GM18873 (cell line): ENCODE data around the gene VIL1.

Experiments
- ATAC-seq: cut with Tn5 transposase; IDR thresholded peaks from one replicate; pipeline ENCODE4 v1.9.1; 2021; ENCODE audit warnings: mild to moderate bottlenecking, moderate library complexity, moderate number of reproducible peaks; ENCODE audit not compliant: unreplicated experiment, low FRiP score

VIL1 gene

GRCh38 chr2:218418717-218419458 is at the start of gene VIL1:
Gene VIL1, plus strand, starts transcription at chr2:218419123. Its CDS starts 4,656 bp downstream, at chr2:218423779.
- ATAC-seq: no peak

GRCh38 chr2:218369330-218369729 is 49.6 kb upstream of the VIL1 start:
- ATAC-seq: no peak

DNA sequence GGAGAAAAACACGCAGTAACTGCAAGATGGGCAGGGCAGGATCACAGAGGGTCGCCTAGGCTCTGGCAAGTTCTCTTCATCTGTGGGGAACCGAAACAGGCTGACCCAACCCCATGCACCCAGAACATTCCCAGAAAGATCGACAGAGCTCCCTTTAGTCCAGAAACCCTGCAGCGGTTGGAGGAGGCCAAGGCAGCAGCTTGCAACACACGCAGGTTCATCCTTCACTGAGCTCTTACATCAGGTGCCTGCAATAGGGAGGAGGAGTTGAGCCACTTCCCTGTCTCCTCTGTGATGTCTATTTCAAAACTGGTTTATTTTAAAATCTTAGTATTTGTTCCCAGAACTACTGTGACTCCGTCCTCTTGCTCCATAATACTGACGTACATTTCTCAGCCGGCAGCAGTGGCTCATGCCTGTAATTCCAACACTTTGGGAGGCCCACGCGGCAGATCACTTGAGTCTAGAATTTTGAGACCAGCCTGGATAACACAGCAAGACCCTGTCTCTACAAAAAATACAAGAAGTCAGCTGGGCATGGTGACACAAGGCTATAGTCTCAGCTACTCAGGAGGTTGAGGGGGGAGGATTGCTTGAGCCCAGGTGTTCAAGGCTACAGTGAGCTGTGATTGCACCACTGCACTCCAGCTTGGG is 48.4 kb upstream of the VIL1 start:
- ATAC-seq: no peak

DNA sequence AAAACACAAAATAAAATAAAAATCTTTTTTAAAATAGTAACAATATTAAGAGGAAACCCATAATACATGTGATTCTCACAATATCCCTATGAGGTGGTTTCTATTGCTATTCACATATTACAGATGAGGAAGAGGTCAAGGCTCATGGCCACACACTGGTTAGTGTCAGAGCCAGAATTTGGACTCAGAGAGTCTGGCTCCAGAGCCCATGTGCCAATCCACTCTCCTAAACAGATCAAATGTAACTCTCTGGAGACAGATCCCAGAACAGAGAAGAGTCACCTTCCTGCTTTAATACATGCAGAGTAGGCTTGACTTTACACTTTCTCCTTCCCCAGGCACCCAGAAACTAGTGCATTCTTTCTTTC is 47.0 kb upstream of the VIL1 start:
- no peak for ATAC-seq

GRCh38 chr2:218374795-218375194 is 44.1 kb upstream of the VIL1 start:
- ATAC-seq: no peak

DNA sequence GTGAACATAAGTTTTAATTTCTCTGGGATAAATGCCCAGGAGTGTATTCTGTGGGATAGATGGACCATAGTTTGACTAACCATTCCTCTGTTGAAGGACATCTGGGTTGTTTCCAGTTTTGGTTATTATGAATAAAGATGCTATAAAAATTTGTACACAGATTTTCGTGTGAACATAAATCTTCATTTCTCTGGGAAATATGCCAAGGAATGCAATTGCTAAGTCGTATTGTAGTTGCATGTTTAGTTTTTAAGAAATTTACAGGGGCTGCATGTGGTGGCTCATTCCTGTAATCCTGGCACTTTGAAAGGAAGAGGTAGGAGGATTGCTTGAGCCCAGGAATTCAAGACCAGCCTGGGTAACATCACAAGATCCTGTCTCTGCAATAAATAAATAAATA is 43.7 kb upstream of the VIL1 start:
- no peak for ATAC-seq

DNA sequence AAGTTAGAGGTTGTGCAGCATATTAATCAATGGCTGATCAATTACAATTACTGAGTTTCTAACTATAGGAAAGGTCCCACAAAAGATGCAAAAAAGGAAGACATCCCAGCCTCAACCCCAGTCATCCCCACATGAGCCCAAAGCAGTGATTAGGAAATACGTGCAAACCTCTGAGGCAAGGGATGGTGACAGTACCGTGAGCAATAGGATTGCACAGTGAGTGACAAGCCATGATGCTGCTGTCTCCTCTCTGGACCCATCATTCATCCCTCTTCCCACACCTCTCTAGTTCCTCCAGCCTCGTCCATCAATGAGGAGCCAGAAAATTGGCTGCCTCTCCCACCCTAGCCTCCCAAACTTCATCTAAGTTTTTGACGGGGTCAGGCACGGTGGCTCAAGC is 40.9 kb upstream of the VIL1 start:
- ATAC-seq: no peak

DNA sequence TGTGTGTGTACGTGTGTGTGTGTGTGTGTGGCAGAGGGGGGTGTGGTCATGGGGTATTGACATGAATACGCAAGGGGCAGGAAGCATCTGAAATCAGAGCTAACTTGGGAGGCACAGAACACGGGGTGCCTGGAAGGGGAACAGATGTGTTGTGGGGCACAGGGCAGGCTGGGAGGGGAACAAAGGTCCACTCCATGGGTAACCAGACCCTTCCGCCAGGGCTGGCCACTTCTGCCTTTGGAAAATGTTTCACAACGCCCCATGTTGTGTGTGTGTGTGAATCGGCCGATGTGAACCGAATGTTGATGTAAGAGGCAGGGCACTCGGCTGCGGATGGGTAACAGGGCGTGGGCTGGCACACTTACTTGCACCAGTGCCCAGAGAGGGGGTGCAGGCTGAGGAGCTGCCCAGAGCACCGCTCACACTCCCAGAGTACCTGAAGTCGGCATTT is 37.0 kb upstream of the VIL1 start, which contains the start of gene SLC11A1:
Gene SLC11A1 (plus strand): TSS at position 358 of the 451 bp plus-strand sequence. CDS start 96 bp downstream, outside the sequence.
- no peak for ATAC-seq

- ATAC-seq: no peak
Measured at GRCh38 chr2:218382785-218383184, 36.1 kb upstream of the VIL1 start.

- ATAC-seq: no peak
Measured at GRCh38 chr2:218383892-218384519, 34.9 kb upstream of the VIL1 start.

- no peak for ATAC-seq
Measured at GRCh38 chr2:218384975-218385374, 33.9 kb upstream of the VIL1 start.

DNA sequence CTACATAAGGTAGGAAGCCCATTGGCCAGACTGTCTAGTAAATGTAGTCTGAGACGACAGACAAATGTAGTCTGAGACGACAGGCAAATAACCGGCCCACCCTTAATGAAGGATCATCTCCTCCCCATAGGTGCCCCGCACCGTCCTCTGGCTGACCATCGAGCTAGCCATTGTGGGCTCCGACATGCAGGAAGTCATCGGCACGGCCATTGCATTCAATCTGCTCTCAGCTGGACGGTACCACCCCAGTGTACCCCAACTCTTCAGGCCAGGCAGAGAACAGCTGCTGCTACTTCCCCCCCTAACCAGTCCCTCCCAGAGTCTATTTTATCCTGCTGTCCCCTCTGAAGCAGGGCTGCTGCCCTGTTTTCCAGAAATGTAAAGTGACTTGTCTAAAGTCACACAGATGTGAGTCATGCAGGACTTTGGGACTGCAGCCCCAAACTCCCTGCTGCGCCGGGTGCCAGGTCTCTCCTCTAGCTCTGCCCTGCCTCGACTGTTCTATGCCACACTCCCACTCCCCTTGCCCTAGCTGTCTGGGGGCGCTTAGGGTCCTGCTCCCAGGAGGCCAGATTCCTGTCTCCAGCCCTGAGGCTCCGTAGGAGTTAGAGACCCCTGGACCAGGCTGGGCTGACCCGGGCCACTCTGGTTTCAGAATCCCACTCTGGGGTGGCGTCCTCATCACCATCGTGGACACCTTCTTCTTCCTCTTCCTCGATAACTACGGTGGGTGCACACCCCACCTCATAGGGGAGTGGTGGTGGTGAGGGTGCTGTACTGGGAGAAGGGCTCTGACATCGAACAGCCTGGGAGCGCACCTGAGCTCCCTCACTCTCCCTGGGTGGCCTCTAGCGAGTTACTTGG is 32.2 kb upstream of the VIL1 start:
- no peak for ATAC-seq

DNA sequence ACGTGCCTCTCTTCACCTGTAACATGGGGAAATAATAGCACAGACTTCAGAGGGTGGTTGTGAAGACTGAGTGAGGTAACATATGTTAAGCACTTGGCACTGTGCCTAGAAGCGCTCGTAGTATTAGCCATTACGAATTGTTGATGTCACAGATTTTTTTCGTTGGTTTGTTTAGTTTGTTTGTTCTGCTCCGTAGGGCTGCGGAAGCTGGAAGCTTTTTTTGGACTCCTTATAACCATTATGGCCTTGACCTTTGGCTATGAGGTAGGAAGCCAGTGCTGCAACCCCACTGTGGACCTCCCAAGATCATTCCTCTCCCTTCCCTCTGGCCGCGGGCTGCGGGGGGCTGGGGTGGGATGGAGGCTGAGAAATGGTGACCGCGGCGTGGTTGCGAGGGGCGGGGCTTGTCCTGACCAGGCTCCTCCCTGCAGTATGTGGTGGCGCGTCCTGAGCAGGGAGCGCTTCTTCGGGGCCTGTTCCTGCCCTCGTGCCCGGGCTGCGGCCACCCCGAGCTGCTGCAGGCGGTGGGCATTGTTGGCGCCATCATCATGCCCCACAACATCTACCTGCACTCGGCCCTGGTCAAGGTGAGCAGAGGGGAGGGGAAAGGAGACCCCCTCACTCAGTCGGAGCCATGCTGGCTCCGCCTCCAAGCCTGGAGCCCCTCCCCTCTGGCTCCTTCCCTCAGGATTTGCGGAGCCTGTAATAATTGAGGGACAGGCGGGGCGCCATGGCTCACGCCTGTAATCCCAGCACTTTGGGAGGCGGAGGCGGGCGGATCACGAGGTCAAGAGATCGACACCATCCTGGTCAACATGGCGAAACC is 31.3 kb upstream of the VIL1 start:
- no peak for ATAC-seq

- no peak for ATAC-seq
Measured at GRCh38 chr2:218389333-218390150, 29.4 kb upstream of the VIL1 start.

GRCh38 chr2:218391202-218391601 is 27.7 kb upstream of the VIL1 start:
- ATAC-seq: no peak

DNA sequence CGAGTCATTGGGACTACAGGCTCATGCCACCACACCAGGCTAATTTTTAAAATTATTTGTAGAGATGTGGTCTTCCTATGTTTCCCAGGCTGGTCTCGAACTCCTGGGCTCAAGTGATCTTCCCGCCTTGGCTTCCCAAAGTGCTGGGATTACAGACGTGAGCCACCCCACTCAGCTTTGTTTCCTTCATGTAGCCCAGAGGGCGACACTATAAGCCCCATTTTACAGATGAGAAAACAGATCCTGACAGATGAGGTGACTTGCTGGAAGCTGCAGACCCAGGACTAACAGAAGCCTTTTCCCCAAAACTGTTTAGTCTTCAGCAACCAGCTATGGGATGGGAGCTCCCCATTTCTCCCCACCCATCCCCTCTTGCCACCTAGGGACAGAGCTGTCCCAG is 26.5 kb upstream of the VIL1 start:
- no peak for ATAC-seq

DNA sequence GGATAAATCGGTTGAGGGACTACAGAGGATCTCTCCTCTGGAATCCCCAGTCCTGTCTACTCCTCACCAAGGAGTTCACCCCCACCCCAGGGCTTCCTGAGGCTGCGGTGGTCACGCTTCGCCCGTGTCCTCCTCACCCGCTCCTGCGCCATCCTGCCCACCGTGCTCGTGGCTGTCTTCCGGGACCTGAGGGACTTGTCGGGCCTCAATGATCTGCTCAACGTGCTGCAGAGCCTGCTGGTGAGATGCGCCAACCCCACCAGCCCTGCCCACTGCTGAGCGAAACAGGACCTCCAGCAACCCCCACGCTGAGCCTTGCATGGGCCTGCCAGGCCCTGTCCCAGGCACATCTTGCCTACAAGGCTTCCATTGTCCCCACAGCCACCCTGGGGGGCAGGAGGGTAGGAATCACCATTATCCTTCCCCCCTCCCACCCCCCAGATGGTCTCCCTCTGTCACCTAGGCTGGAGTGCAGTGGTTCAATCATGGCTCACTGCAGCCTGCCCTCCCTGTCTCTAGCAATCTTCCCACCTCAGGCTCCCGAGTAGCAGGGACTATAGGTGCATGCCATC is 25.9 kb upstream of the VIL1 start:
- no peak for ATAC-seq

GRCh38 chr2:218393750-218394290 is 25.1 kb upstream of the VIL1 start:
- no peak for ATAC-seq
